Gastrocnemius medialis (tissue), 4 donors: ENCODE measurements around the gene NPAS3.

ENCODE experiments used
- POLR2A ChIP-seq, 2 donors: fragments of 450-650 bp; IDR thresholded peaks; one replicate each; pipeline ENCODE4 v1.6.1; 2017; ENCODE audit warnings: antibody characterized with exemption in 2 of 2, mild to moderate bottlenecking in 2 of 2, moderate library complexity in 2 of 2
- TF ChIP-seq, protein P1 (sequence below), 5 experiments: fragments of 450-650 bp in 3 of 5; fragments of 200-600 bp in 2 of 5; sonication (generic) in 2 of 5; IDR thresholded peaks in 4 of 5; conservative IDR thresholded peaks in 1 of 5; 1 replicate in 4 of 5; 2 replicates in 1 of 5; pipeline ENCODE4 v1.5.1; 2016 to 2019; ENCODE audit warnings: antibody characterized with exemption in 5 of 5, mild to moderate bottlenecking in 3 of 5, moderate library complexity in 3 of 5

DNA sequence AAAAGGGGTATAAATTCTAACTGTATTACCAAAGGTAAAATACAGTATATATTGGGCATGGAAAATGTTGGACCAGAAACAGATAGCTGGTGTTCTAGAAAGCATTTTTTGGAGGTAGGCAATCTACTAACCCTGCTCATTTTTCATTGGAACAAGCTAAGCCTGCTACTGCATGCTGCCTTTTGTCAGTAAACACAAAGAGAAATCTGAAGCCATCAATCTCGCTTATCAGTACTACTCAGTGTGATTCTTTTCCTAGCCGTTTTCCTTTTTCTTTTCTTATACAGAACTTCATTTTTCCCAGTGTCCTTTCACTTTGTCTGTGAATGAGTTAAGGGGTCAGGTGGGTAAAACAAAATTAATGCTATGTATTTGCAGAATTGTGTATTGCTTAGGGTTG is 312.3 kb downstream of the NPAS3 start:
- TF ChIP-seq, protein P1, sequence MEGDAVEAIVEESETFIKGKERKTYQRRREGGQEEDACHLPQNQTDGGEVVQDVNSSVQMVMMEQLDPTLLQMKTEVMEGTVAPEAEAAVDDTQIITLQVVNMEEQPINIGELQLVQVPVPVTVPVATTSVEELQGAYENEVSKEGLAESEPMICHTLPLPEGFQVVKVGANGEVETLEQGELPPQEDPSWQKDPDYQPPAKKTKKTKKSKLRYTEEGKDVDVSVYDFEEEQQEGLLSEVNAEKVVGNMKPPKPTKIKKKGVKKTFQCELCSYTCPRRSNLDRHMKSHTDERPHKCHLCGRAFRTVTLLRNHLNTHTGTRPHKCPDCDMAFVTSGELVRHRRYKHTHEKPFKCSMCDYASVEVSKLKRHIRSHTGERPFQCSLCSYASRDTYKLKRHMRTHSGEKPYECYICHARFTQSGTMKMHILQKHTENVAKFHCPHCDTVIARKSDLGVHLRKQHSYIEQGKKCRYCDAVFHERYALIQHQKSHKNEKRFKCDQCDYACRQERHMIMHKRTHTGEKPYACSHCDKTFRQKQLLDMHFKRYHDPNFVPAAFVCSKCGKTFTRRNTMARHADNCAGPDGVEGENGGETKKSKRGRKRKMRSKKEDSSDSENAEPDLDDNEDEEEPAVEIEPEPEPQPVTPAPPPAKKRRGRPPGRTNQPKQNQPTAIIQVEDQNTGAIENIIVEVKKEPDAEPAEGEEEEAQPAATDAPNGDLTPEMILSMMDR (IDR thresholded peaks at IDR 0.05 in 4 of 5, conservative IDR thresholded peaks at IDR 0.05 in 1 of 5), result no peak
- no peak for TF ChIP-seq POLR2A (IDR thresholded peaks at IDR 0.05)
